ENCODE results near the gene UGT1A7. TPM values are rescaled to one million over a fixed set of nuclear protein-coding genes. Genes with fewer than 3 reads are reported as not detected.
"Not testable (repeated sequence)": the region's sequence is repeated elsewhere in the genome, so short reads cannot be mapped to it uniquely, and the experiment has no call there.

Gene UGT1A7
- total RNA-seq = not detected

DNA sequence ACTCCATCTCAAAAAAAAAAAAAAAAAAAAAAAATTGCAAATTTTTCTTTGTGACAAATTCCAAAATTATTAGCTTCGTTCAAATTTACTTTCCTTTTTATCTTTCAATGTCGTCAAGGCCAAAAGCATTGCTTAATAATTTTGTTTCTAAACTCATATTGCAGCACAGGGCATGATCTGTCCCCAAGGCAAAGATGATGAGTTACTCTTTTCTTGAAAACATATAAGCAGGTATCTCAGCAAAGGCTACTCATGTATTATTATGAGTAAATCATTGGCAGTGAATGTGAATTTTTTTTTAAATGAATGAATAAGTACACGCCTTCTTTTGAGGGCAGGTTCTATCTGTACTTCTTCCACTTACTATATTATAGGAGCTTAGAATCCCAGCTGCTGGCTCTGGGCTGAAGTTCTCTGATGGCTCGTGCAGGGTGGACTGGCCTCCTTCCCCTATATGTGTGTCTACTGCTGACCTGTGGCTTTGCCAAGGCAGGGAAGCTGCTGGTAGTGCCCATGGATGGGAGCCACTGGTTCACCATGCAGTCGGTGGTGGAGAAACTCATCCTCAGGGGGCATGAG, at the start of gene UGT1A7:
Gene UGT1A7 (plus strand): TSS at position 381 of the 579 bp plus-strand sequence. CDS start 37 bp downstream, at position 418.
- TF ChIP-seq POLR2A (IDR thresholded peaks at IDR 0.05) = no peak
- TF ChIP-seq, protein P1, sequence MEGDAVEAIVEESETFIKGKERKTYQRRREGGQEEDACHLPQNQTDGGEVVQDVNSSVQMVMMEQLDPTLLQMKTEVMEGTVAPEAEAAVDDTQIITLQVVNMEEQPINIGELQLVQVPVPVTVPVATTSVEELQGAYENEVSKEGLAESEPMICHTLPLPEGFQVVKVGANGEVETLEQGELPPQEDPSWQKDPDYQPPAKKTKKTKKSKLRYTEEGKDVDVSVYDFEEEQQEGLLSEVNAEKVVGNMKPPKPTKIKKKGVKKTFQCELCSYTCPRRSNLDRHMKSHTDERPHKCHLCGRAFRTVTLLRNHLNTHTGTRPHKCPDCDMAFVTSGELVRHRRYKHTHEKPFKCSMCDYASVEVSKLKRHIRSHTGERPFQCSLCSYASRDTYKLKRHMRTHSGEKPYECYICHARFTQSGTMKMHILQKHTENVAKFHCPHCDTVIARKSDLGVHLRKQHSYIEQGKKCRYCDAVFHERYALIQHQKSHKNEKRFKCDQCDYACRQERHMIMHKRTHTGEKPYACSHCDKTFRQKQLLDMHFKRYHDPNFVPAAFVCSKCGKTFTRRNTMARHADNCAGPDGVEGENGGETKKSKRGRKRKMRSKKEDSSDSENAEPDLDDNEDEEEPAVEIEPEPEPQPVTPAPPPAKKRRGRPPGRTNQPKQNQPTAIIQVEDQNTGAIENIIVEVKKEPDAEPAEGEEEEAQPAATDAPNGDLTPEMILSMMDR (IDR thresholded peaks at IDR 0.05 in 4 of 5, conservative IDR thresholded peaks at IDR 0.05 in 1 of 5) = no peak
- no peak for ATAC-seq
- no peak for DNase-seq
- intact Hi-C loops (cut with DNase I; ENCODE audit: low total_unique reads) (no loop called here), in situ Hi-C loops (cut with MboI; ENCODE audit: low sequenced_read_pairs in 4 of 4) (no loop called here)
- Histone ChIP-seq H3K4me1 (no peaks in the 10 kb centered on the region), H3K27ac (no peak within 1 kb of the TSS), H3K4me3 (no peak within 1 kb of the TSS), H3K27me3 (no peaks in the 10 kb centered on the region), H3K36me3 (no peaks in the 10 kb centered on the region), H3K9me3 (no peaks in the 10 kb centered on the region)

DNA sequence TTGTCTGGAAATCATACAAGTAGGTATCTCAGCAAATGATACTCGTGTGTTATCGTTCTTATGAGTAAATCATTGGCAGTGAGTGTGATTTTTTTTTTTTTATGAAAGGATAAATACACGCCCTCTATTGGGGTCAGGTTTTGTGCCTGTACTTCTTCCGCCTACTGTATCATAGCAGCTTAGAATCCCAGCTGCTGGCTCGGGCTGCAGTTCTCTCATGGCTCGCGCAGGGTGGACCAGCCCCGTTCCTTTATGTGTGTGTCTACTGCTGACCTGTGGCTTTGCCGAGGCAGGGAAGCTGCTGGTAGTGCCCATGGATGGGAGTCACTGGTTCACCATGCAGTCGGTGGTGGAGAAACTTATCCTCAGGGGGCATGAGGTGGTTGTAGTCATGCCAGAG, 45.4 kb upstream of the UGT1A7 start, which contains the start of gene UGT1A10:
Gene UGT1A10 (plus strand): TSS at position 143 of the 400 bp plus-strand sequence. CDS start 75 bp downstream, at position 218.
- ATAC-seq; H3K4me1 ChIP-seq; intact Hi-C loops (cut with DNase I; ENCODE audit: low total_unique reads); H3K36me3 ChIP-seq; H3K27ac ChIP-seq; H3K4me3 ChIP-seq; DNase-seq; in situ Hi-C loops (cut with MboI; ENCODE audit: low sequenced_read_pairs in 4 of 4); H3K27me3 ChIP-seq; H3K9me3 ChIP-seq: not testable (repeated sequence)

DNA sequence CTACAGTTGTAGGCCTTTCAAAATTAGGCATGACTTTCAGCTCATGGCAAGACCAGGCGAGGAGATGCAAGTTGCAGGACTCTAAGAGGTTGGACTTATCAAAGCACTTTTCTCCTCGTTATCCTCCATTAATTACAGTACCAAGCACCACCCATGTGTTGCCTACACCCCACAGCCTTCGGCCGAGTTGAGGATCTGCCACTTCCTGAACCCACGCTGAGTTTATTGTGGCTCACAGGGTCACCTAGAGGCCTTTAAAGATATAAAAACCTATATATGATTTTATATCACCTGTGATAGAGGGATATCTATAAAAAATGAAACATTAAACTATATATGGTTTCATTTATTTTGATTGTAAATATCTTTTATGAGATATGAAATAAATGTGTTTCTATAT, 42.9 kb upstream of the UGT1A7 start:
- Histone ChIP-seq H3K9me3 (no peaks in the 10 kb centered on the region), H3K27me3 (no peaks in the 10 kb centered on the region), H3K27ac (no peak overlapping the region), H3K36me3 (no peaks in the 10 kb centered on the region), H3K4me1 (no peaks in the 10 kb centered on the region), H3K4me3 (no peak overlapping the region)
- in situ Hi-C loops (cut with MboI; ENCODE audit: low sequenced_read_pairs in 4 of 4) (no loop called here), intact Hi-C loops (cut with DNase I; ENCODE audit: low total_unique reads) (no loop called here)
- ATAC-seq = no peak
- TF ChIP-seq POLR2A (IDR thresholded peaks at IDR 0.05) = no peak
- TF ChIP-seq, protein P1 (IDR thresholded peaks at IDR 0.05 in 4 of 5, conservative IDR thresholded peaks at IDR 0.05 in 1 of 5) = no peak
- no peak for DNase-seq

DNA sequence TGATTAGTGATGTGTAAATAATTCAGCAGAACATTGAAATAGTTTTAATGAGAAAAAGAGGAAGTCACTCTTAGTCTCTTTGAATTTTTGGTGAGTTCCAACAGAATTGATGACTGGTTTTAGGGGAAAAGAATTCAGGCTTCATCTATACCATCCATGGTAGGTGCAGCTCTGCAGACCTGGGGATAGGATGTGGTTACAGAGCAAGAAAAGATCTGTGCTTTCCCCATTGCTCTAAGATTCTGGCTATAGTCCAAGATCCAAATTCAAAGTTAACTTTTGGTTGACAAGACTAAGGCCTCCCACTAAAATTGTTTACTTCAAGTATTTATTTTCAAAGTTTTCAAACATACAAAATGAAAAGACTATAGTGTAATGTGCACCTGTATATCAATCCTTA, 41.8 kb upstream of the UGT1A7 start:
- Histone ChIP-seq H3K9me3 (no peaks in the 10 kb centered on the region), H3K4me3 (no peak overlapping the region), H3K36me3 (no peaks in the 10 kb centered on the region), H3K27me3 (no peaks in the 10 kb centered on the region), H3K4me1 (no peaks in the 10 kb centered on the region), H3K27ac (no peak overlapping the region)
- ATAC-seq = no peak
- intact Hi-C loops (cut with DNase I; ENCODE audit: low total_unique reads) (no loop called here), in situ Hi-C loops (cut with MboI; ENCODE audit: low sequenced_read_pairs in 4 of 4) (no loop called here)
- TF ChIP-seq POLR2A (IDR thresholded peaks at IDR 0.05) = no peak
- TF ChIP-seq, protein P1 (IDR thresholded peaks at IDR 0.05 in 4 of 5, conservative IDR thresholded peaks at IDR 0.05 in 1 of 5) = no peak
- no peak for DNase-seq

DNA sequence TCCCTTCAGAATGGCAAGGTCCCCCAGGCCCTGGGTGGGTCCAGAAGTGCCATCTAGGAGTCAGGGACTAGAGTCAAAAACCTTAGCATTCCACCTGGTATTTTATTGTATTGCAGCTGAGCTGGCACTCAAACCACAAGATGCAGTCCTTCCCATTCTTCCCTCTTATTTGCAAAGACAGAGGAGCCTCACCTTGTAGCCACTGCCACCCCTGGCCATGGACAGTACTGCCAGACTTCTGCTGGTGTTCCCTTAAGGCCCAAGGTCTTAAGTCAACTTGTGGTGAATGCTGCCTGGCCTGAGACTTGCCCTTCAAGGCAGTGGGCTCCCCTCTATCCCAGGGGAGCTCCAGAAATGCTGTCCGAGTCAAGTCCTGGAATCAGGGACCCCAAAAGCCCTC, 38.6 kb upstream of the UGT1A7 start:
- Histone ChIP-seq H3K36me3 (no peaks in the 10 kb centered on the region), H3K4me1 (no peaks in the 10 kb centered on the region), H3K27ac (no peak overlapping the region), H3K4me3 (no peak overlapping the region), H3K9me3 (no peaks in the 10 kb centered on the region), H3K27me3 (no peaks in the 10 kb centered on the region)
- intact Hi-C loops (cut with DNase I; ENCODE audit: low total_unique reads) (no loop called here), in situ Hi-C loops (cut with MboI; ENCODE audit: low sequenced_read_pairs in 4 of 4) (no loop called here)
- TF ChIP-seq POLR2A (IDR thresholded peaks at IDR 0.05) = no peak
- TF ChIP-seq, protein P1 (IDR thresholded peaks at IDR 0.05 in 4 of 5, conservative IDR thresholded peaks at IDR 0.05 in 1 of 5) = no peak
- DNase-seq (no peak), ATAC-seq (no peak)

DNA sequence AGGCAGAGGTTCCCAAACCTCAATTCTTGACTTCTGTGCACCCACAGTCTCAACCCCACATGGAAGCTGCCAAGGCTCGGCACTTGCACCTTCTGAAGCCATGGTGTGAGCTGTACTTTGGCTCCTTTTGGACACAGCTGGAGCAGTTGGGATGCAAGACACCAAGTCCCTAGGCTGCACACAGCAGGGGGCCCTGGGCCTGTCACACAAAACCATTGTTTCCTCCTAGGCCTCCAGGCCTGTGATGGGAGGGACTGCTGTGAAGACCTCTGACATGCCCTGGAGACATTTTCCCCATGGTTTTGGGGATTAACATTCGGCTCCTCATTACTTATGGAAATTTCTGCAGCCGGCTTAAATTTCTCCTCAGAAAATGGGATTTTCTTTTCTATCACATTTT, 35.7 kb upstream of the UGT1A7 start:
- H3K4me1 ChIP-seq; in situ Hi-C loops (cut with MboI; ENCODE audit: low sequenced_read_pairs in 4 of 4); DNase-seq; H3K27me3 ChIP-seq; H3K27ac ChIP-seq; H3K4me3 ChIP-seq; ATAC-seq; H3K9me3 ChIP-seq; intact Hi-C loops (cut with DNase I; ENCODE audit: low total_unique reads); H3K36me3 ChIP-seq: not testable (repeated sequence)
